Iris pigment epithelial cell (primary cell): ENCODE measurements around the gene OSBPL1A.

ENCODE experiments used
- DNase-seq: peaks from one replicate; pipeline ENCODE4 v3.0.0-alpha.2; 2011; ENCODE audit warnings: low read depth

OSBPL1A gene

GRCh38 chr18:24219561-24220317, 177.9 kb downstream of the OSBPL1A start:
- DNase-seq: no peak

DNA sequence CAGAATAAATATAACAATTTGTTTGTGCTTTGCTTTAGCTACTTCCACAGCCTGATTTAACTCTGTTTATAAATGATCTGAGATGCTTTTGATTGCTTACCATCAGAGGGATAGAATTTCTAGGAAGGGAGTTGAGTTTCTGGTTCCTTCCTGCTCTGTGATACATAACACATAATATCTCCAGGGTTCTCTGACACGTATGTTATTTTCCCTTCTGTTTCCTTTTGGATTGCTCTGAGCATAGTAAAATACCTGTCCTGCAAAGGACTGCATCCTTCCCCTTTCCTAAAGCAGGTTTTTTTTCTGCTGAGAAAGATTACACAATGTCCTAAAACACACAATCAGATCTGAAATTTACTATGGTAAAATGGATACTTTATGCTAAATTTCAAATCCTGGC, 182.7 kb downstream of the OSBPL1A start:
- DNase-seq: no peak

- no peak for DNase-seq
Measured at GRCh38 chr18:24214144-24214543, 183.5 kb downstream of the OSBPL1A start.

DNA sequence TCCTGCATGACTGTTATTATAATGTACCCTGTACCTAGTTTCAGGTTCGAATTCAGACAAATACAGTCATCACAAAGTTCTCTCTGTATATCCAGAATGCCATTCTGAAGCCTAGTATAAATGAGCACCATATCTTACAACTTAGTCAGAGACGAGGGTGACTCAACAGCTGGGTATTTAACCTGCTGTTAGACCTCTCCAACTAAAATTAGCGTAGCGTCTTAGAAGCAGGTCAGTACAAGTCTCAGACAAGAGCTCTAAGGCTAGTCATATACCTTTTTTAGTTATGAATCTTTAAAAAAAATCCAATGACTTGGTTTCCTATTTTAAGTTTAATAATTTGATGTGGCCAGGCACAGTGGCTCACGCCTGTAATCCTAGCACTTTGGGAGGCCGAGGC, 184.7 kb downstream of the OSBPL1A start:
- peak; percentile 98 for DNase-seq

DNA sequence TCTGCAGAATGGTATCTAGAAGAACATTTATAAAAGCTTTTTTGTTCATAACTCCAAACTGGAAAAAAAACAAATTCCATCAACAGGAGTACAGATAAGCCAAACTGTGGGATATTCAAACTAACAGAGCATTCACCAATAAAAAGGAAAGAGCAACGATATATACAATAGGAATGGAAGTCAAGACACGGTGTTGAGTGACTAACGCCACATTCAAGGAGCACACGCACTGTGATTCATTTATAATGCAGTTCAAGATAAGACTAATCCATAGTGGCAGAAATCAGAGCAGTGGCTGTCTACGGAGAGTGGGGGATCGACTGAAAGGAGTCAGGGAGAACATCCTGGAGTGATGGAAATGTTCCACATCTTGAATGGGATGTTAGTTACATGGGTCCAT, 188.1 kb downstream of the OSBPL1A start:
- DNase-seq: peak; percentile 53

DNA sequence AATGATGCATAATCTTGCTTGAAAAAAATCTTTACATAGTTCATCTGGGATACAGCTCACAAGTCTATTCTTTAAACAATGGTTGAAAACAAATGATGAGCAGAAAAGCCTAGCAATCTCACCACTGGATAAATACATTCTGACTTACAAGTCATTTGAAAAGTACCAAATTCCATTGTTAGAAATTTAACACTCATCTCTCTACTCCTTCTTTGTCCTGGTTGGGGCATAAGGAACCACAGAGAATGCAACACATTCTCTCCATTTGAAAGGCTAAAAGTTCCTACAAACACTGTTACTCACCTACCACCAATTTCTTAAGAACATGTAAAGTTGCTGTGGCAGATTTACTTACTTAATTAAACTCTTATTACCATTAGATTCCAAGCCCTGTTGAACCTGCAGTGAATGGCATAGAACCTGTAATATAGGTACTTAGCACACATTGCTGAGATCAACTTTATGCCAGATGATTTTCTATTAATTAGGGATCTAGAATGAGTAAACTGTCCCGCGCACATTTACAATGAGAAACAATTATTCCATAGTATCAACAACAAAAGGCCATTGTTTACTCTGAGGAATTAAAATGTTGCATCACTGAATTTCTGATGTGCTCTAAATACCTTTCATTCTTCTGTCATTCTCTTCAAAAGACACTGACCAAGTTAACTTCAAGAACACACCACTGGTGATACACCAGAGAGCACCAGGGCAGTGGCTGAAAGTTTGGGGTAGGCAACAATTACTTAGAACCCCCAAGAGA, 189.2 kb downstream of the OSBPL1A start:
- peak; percentile 51 for DNase-seq

GRCh38 chr18:24204904-24205303, 192.7 kb downstream of the OSBPL1A start:
- no peak for DNase-seq

DNA sequence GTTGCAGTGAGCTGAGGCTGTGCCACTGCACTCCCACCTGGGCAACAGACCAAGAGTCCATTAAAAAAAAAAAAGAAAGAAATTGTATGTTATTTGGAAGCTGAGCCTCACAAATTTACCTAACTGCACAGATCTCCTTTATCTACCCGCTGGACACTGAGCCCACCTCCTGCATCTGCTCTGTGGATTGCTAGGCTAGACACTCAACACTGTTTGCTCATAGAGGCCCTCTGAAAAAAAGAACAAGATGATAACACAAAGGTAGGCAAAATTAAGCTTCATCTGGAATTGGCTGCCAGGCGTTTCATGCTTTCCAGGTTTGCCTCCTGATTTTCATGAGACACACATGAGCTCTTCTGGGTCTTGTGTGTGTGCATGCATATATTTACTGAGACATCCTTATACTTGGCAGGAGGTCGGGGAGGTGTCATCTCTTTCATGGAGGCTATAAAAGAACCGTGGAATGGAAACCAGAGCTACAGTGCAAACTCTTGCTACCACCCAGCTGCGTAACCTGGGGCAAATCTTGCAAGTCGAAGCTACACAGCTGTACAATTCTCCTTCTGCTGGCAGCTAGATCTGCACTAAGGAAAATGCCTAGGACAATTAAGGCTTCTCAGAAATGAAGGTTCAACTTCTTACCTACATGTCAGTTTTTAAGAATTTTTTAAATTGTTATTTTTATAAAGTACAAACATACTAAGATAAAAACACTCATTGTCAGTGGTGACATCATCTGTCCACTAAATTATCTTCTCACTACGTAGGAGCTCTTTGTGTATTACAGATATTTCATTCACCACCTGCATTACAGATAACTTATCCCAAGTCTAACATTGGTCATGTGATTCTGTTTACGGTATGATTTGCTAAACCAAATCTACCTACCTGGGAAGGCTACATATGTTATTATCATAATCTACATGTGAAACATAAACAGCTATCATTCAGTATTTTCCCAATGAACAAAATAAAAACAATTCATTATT, 195.6 kb downstream of the OSBPL1A start:
- DNase-seq: no peak

DNA sequence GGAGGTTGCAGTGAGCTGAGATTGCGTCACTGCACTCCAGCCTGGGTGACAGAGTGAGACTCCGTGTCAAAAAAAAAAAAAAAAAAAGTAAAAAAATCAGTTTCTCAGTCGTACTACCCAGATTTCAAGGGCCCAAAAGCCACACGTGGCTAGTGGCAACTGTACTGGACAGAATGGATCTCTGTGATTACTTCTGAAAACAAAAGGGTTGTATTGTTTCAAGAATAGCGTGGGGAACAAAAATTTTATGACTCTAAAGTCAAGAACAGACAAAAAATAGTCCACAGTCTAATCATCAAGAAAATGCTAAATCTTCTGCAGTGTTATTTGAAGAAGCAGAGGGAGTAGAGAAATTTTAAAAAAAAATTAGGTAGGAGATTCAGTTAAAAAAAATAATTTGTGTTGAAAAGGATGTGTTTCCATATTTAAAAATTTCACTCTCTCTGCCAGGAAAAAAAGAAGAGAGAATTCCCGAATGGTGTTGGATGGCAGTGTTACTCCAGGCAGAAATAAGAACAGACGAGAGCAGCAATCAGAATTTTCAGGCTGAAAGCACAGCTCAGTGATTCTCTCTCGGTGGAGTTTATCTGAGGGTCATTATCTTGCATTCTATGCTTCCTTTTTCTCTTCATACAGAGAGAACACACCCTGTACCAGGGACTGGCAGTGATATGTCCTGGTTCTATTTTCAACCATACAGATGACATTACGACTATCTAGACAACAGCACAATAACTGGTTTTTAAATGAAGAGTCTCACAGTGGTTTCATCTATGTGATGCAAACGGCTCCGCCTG, 196.9 kb downstream of the OSBPL1A start:
- no peak for DNase-seq

GRCh38 chr18:24199372-24199962, 198.2 kb downstream of the OSBPL1A start:
- DNase-seq: no peak

DNA sequence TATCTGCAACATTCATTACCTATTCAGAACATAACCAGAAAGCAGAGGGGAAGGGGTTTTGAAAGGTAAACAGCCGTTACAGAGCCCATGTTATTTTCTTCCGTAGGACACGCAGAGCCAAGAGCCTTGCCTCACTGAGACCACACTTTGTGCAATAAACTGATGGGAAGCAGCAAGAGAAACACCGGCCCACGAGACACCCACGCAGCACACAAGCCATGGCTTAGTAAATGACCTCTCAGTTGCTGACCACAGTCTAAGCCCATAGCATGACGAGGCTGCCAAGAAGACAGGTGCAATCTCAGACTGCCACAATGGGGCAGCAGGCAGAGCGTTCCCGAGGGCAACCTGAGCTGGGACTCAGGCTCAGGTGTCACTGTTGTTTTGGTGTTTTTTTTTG, 199.2 kb downstream of the OSBPL1A start:
- no peak for DNase-seq

- DNase-seq: no peak
Measured at GRCh38 chr18:24197412-24197811, 200.2 kb downstream of the OSBPL1A start.

DNA sequence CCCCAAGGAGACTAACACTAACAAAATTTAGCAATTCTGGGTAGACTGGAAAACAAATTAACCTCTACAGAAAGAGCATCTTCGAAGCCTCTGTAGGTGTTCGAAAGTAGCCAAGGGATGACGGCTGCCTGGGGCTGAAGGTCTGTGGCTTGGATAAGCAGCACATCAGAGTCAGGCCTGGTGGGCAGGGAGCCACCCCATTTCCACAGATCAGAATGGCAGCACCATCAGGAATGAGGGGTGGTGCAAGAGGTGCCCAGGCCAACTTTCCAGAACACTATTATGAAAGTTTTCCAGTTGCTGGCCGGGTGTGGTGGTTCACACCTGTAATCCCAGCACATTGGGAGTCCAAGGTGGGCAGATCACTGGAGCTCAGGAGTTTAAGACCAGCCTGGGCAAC, 200.9 kb downstream of the OSBPL1A start:
- DNase-seq: no peak

- DNase-seq: no peak
Measured at GRCh38 chr18:24195296-24196053, 202.1 kb downstream of the OSBPL1A start.

- DNase-seq: peak; percentile 43
Measured at GRCh38 chr18:24190590-24190989, 207.0 kb downstream of the OSBPL1A start.

GRCh38 chr18:24189664-24190346, 207.8 kb downstream of the OSBPL1A start:
- DNase-seq: no peak

- peak; percentile 69 for DNase-seq
Measured at GRCh38 chr18:24189007-24189528, 208.6 kb downstream of the OSBPL1A start.

- DNase-seq: no peak
Measured at GRCh38 chr18:24188120-24188519, 209.5 kb downstream of the OSBPL1A start.

DNA sequence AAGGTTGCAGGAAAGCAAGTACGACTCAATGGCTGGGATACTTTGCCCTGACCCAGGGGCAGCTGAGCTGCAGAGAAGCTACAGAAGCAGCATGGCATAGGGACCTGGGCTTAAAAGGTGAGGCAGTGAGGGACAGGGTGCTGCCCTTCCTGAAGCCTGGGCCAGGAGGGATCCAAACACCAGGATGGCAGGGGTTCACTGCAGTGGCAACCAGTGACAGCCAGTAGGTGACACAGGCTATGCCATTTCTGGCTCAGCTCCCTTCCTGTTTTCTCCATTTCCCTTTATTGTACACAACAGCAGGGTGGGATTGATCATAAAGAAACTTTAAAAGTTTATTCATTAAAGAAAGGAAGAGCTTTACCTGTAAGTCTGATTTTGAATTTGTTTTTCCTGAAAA, 209.9 kb downstream of the OSBPL1A start:
- no peak for DNase-seq
